G401.6 (cell line): ENCODE data around the gene CLCN2.

ENCODE experiments used
- FAIRE-seq: peaks from 2 replicates; lab custom pipeline; 2012; peaks lifted over from hg19 to GRCh38; lab: Jason Lieb, UNC

Gene CLCN2

DNA sequence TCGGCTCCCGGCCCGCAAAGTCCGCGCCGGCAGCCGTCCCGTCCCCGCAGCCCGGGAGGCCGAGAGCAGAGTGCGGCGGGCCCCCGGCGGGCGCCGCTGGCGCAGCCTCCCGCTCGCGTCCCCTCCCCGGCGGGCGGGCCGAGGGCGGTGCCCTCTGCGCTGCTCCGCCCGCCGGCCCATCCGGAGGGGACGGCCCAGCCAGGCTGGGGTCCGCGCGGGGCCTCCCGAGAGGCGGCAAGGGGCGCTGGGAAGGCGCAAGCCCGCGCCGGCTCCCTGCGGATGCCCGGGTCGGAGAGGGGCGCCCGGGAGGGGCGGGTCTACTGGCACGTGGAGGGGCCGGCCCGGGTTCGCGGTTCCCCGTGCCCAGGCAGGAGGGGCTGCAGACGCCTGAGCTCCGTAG is at the start of gene CLCN2, which contains the start of gene POLR2H:
Gene CLCN2 (minus strand): TSS at position 74 of the 400 bp plus-strand sequence. CDS start 126 bp downstream, outside the sequence.
Gene POLR2H (plus strand): TSS at position 179 of the 400 bp plus-strand sequence. CDS start 1,783 bp downstream, outside the sequence.
- no peak for FAIRE-seq

DNA sequence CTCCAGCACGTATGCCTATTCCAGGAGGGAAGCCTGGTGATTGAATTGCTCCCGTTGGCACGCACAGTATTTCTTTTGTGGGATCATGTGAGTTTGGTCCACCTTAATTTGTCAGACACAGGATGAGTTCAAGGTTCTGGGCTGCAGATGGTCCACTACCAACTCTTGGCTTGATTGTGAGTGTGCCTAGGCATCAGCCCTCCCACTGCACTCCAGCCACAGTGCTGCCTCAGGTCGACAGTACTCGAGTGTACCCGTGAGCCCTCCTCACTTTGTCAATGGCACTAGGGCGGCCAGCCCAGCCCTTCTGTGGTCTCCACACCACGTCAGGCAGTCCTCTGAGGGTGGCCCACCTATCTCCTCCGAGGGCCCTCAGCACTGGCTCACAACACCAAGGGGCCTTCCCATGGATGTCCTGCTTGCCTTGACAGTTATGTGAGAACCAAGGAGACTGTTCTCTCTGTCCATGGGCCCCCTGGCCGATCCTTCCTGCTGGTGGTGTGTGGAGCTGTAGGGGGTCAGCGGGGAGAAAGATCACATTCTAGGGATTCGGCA is 48.6 kb upstream of the CLCN2 start:
- no peak for FAIRE-seq

DNA sequence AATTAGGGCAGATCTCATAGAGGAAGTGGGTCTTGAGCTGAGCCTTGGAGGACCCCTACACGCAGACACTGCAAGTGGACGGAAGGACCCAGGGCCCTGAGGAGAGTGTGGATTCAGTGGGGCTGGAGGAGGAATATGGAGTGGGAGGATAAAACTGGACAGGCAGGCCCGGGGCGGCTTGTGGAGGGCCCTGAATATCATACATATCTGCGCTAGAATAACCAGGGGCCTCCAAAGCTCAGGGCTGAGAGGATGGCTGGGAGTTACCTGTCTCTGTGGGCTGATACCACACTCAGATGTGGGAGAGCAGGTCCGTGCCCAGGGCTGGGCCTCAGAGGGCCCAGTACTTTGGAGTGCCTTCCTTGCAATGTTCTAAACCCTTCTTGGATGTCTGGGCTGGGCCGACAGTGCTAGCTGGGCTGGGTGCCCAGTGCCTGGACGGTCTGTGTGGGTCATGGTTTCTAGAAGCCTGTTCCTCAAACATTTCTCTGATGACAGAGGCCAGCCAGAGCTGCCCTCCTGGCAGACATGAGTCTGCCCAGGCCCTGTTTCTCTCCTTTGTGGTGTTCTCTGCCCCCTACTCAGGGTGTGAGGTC is 48.0 kb upstream of the CLCN2 start:
- no peak for FAIRE-seq

DNA sequence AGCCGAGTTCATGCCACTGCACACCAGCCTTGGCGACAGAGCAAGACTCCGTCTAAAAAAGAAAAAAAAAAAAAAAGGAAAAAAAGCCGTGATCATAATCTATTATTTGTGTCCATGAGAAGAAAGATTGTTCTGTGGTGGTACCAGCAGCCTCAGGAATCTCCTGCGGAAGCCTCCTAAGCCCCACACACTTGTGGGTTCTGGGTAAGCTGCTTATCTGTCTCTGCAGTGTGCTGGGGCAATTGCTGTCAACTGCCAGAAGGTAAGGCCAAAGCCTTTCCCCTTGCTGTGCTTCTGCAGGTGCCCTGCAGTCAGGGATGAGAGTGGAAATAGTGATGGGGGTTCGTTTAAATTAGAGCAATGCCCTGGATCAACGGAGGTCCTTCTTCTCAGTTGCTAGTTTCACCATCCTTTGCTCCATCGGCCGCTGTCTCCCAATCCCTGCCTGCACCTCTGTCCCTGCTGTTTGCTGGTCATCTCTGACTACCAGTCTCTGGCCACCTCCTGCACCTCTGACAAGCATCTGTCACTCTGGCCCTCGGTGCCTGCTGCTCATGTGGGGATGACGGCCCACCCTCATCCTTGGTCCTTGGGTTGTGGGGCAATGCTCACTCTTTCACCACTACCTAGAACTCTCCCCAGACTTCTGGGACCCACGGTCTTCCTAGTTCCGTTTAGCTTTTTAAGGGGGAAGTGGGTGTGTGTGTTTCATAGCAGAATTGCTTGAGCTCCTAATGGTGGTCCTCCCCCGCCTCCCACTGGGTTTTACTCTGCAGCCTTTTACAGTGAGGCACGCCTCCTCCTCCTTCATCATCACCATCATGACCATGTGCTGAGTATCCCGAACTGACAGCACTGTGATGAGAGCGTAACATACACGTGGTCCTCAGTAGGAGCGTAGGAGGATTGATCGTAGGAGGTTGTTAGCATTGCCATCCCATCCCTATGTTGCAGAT is 43.9 kb upstream of the CLCN2 start:
- no peak for FAIRE-seq

DNA sequence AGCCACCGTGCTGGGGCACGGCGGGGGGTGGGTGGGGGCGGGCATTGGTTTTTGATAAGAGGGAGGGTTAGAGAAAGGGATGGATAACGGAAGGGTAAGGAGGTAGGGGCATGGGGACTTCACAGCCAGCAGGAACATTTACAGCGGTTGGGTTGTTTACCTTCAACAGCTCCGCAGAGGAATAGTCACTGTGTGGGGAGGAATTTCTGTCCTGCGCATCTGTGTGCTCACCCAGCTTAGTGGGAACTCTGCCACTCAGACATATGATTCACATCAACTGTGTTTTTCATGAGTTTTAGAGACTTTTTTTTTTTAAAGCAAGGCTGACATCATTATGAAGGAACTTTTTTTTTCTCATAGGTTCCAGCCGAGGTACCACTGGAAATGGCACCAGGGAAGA is 38.0 kb upstream of the CLCN2 start:
- FAIRE-seq = no peak

DNA sequence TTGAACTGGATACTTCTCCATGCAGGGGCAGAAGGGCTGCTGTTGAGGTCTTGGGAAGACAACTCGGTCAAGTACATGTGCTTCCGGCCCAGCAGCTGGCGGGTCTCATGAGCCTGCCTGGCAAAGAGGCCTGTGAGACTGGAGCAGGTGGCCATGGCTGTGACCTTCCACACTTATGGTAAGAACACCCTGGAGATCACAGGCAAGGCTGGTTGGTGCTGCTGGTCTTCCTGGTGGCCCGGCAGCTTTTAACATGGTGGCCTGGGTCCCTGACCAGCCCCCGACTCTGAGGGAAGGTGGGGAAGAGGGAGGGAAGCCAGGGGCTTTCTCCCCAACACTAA is 33.9 kb upstream of the CLCN2 start:
- FAIRE-seq = no peak

DNA sequence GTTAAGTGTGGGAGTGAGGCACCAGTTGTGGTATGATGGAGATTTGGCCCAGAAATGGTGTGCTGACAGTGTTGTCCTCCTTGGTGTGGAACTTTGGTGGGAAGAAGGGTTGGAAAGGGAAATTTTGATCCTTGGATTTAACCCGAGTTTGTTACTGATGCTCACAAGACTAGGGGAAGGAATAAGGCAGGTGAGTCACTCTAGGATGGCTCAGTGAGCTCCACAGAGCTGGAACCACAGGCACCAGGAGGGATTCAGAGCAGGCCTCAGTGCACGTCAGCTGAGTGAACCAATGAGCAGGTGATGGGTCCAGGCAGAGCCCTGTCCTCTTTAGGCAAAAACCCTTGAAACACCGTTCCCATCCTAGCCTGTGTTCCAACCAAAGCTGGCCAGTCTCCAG is 29.9 kb upstream of the CLCN2 start:
- FAIRE-seq = no peak

DNA sequence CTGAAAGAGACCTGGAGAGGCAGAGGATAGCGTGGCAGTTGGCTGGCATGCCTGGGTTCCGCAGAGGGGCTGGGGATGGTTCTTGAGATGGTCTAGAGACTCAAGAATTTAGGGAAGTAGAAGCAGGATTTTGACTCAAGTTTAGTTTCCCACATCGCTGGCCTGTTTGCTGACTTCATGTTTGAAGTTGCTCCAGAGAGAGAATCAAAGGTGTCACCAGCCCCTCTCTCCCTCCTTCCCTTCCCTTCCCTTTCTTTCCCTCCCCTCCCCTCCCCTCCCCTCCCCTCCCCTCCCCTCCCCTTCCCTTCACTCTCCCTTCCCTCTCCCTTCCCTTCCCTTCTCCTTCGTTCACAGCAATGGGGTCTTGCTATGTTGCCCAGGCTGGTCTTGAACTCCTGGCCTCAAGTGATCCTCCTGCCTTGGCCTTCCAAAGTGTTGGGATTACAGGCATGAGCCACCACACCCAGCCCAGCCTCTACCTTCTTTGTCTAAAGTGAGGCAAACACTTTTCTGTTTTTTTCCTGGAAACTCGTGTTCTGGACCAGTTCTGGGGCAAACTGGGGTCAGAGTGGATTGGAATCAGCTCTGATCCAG is 28.6 kb upstream of the CLCN2 start:
- FAIRE-seq = no peak

DNA sequence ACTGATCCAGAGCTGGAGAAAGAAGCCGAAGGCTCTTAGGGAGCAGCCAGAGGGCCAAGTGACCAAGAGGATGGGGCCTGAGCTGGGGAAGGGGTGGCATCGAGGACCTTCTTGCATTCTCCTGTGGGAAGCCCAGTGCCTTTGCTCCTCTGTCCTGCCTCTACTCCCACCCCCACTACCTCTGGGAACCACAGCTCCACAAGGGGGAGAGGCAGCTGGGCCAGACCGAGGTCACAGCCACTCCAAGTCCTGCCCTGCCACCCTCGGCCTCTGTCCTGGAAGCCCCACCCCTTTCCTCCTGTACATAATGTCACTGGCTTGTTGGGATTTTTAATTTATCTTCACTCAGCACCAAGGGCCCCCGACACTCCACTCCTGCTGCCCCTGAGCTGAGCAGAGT is 28.0 kb upstream of the CLCN2 start:
- no peak for FAIRE-seq

DNA sequence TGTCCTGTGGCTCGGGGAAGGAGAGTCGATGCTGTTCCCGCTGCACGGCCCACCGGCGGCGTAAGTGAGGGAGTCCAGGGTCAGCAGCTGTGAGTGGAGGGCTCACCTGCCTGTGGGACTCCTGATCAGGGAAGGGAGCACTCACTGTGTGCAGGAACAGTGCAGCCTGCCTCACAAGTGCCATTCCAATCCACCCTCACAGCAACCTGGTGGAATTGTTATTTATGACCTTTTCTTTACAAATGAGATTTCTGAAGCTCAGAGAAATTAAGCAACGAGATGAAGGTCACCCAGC is 27.5 kb upstream of the CLCN2 start:
- no peak for FAIRE-seq

DNA sequence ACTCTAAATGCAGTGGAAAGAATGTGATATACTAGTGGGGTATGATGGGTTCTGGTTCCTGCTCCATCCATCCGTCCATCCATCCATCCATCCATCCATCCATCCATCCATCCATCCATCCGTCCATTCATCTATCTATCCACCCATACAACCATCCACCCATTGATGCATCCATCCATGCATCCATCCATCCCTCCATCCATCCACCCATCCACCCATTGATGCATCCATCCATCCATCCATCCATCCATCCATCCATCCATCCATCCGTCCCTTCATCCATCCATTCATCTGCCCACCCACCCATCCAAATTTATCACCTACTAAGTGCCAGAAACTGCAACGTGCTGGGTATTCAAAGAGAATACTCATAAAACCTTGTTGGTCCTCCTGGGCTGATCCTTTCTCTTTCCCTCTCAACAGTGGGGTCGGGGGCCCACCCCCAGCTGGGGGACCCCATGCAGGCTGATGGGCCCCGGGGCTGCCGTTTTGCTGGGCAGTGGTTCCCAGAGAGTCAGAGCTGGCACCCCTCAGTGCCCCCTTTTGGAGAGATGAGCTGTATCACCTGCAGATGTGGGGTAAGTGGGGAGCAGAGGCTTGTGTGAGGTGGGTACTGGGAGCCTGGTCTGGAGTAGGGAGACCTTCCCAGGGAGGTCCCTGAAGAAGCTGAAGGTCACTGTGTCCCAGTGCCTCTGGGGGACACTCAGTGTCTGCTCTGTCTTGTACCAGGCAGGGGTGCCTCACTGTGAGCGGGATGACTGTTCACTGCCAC is 26.9 kb upstream of the CLCN2 start:
- FAIRE-seq = no peak

DNA sequence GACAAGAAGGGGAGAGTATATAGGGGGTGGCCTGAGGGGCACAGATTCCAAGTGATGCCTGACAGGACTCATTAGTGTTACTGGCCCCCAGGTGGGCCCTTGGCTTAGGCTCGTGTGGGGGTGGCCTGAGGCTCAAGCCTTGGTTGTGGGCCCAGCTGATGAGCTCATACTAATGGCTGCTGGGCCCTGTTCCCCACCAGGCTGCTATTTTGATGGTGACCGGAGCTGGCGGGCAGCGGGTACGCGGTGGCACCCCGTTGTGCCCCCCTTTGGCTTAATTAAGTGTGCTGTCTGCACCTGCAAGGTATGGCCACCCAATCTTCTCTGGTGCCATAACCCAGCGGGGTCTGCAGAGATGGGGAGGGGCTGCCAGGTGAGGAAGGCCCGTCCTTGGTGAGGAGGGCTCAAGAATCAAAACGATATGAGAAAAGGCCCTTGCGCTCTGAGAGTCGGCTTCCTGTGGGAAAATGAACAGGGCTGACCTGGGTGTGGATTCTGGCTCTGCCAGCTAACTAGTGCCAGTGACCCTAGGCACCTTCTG is 25.8 kb upstream of the CLCN2 start:
- FAIRE-seq = no peak

DNA sequence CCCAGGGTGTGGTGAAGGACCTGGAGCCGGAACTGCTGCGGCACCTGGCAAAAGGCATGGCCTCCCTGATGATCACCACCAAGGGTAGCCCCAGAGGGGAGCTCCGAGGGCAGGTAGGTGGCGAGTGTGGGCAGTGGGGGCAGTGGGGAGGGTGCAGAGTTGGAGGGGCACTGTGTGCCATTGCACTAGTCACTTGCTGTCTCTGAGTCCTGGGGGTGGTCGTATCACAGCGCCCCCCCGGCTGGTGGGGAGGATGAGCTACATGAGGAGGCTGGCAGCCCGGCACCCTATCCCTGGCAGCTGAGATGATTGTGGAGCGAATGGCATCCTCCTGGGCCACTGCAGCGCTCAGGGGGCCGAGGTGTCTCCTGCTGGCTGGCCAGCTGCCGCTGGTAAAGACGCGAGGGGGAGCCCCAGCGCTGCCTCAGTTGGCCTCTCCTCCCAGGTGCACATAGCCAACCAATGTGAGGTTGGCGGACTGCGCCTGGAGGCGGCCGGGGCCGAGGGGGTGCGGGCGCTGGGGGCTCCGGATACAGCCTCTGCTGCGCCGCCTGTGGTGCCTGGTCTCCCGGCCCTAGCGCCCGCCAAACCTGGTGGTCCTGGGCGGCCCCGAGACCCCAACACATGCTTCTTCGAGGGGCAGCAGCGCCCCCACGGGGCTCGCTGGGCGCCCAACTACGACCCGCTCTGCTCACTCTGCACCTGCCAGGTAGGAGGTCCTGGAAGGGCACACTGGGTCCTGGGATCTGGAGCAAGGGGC is 24.8 kb upstream of the CLCN2 start:
- FAIRE-seq = no peak

DNA sequence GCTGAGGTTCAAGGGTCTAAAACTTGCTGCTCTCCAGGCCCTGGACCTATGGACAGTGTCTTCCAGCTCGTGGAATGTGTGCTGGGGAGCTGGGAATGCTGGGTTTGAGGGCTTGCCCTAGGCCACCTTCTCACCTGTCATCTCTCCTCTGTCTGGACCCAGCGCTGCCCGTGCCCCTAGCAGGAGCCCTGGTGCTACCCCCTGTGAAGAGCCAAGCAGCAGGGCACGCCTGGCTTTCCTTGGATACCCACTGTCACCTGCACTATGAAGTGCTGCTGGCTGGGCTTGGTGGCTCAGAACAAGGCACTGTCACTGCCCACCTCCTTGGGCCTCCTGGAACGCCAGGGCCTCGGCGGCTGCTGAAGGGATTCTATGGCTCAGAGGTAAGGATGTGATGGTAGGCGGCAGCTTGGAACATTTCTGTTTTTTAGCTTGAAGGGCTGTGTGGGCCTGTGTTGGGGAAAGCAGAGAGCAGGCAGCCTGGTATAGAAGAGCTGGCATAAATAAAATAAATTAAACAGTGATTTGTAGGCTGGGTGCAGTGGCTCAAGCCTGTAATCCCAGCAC is 23.5 kb upstream of the CLCN2 start:
- FAIRE-seq = no peak

DNA sequence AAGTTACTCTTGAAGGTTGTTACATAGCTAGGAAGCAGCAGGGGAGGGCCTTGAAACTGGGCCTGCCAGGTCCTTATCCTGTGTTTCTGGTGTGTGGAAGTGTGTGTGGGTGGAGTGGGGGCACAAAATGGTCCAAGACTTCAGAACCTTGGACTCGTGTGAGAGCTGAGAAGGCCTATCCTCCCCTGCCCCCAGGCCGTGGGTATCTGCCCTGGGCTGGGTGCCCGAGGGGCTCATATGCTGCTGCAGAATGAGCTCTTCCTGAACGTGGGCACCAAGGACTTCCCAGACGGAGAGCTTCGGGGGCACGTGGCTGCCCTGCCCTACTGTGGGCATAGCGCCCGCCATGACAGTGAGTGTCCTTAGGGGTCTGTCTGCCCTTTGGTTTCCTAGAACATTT is 22.9 kb upstream of the CLCN2 start:
- FAIRE-seq = no peak

DNA sequence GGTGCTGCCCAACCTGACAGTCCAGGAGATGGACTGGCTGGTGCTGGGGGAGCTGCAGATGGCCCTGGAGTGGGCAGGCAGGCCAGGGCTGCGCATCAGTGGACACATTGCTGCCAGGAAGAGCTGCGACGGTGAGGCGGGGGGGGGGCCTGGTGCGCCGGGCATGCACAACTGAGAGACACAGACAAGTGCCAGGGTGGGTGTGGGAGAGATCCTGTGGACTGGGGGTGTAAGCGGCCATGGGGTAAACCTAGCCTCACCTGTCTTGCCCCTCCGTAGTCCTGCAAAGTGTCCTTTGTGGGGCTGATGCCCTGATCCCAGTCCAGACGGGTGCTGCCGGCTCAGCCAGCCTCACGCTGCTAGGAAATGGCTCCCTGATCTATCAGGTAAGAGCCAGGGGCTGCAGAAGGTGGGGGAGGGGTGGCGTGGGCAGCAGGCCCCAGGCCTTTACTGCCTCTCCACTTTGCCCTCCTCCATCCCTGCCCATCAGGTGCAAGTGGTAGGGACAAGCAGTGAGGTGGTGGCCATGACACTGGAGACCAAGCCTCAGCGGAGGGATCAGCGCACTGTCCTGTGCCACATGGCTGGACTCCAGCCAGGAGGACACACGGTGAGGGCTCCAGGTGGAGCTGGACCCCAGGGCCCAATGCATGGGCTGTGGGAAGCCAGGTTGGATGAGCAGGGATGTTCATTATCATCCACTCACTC is 21.8 kb upstream of the CLCN2 start:
- FAIRE-seq = no peak

DNA sequence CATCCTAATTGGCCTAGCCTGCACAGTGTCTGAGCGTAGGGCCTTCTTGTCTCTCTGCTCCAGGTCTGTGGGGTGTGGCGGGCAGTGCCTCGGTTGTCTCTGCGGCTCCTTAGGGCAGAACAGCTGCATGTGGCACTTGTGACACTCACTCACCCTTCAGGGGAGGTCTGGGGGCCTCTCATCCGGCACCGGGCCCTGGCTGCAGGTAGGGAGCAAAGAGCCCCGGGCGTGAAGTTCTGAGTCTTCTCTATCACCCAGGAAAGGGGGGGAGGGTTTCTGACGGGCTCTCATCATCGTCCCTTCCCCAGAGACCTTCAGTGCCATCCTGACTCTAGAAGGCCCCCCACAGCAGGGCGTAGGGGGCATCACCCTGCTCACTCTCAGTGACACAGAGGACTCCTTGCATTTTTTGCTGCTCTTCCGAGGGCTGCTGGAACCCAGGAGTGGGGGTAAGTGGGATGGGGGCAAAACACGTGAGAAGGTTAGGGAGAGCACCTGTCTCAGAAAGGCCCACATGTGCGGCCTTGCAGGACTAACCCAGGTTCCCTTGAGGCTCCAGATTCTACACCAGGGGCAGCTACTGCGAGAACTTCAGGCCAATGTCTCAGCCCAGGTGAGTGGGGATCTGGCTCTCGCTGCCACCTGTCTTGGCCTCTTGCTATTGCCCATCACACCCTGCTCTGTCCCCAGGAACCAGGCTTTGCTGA is 21.1 kb upstream of the CLCN2 start:
- no peak for FAIRE-seq

DNA sequence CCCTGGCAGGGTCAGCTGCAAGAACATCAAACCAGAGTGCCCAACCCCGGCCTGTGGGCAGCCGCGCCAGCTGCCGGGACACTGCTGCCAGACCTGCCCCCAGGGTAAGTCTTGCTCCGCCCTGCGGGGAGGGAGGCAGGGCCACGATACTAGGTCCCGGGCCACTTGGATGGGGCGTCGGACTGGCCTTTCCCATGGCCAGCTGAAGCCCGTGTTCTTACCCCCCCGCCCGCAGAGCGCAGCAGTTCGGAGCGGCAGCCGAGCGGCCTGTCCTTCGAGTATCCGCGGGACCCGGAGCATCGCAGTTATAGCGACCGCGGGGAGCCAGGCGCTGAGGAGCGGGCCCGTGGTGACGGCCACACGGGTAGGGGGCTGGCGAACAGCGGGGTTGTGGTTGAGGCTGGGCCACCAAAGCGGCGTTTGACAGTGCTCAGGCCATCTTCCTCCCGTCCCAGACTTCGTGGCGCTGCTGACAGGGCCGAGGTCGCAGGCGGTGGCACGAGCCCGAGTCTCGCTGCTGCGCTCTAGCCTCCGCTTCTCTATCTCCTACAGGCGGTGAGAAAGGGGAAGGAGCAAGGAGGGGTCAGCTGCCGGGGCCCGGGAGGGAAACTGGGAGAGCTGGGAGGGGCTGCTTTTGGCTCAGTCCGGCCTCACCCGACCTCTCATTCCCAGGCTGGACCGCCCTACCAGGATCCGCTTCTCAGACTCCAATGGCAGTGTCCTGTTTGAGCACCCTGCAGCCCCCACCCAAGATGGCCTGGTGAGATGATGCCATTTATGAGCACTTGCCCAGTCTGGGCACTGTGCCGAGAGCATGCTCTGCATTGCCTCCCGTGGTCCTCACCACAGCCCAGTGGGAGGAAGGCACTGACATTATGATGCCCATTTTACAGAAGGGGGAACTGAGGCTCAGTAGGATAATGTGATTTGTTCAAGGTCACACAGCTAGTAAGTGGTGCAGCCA is 20.1 kb upstream of the CLCN2 start:
- no peak for FAIRE-seq
